CD4-positive, alpha-beta T cell (primary cell): ENCODE results near the gene PIK3AP1. TPM values are rescaled to one million over a fixed set of nuclear protein-coding genes. Genes with fewer than 3 reads are reported as not detected.

Experiments
- ATAC-seq: fragments of 200-7000 bp; cut with Tn5 transposase; one replicate; pipeline ENCODE4 v1.10.0; 2022; ENCODE audit warnings: mild to moderate bottlenecking; ENCODE audit not compliant: poor library complexity
- CTCF ChIA-PET: fragments of 350-600 bp; sonication (Branson Sonifier 250); formaldehyde crosslinking; loops from one replicate; lab custom pipeline; 2021; ENCODE audit warnings: antibody characterized with exemption, inconsistent platforms; lab: Charles Lee
- POLR2A ChIA-PET: fragments of 350-600 bp; sonication (Branson Sonifier 250); formaldehyde crosslinking; loops from one replicate; lab custom pipeline; 2021; ENCODE audit warnings: antibody characterized with exemption, inconsistent platforms; lab: Charles Lee
- DNase-seq, 14 experiments: peaks; one replicate each; pipeline ENCODE4 v3.0.0-alpha.2; 2013 to 2020; ENCODE audit warnings: mixed read lengths in 2 of 14
- H3K27ac ChIP-seq, 2 donors: one replicate each; pipeline versions ENCODE4 v1.5.1 to v1.7.0; 2013; ENCODE audit warnings: low read length in 2 of 2, low read depth in 1 of 2, mild to moderate bottlenecking in 1 of 2
- H3K27me3 ChIP-seq, 2 experiments: 1 replicate in 1 of 2; 2 replicates in 1 of 2; pipeline versions ENCODE4 v1.6.1 to v1.7.0; 2013; ENCODE audit warnings: low read length in 2 of 2, control low read depth in 1 of 2, mild to moderate bottlenecking in 1 of 2, moderate library complexity in 1 of 2; ENCODE audit not compliant: insufficient read depth in 2 of 2, control insufficient read depth in 1 of 2
- H3K36me3 ChIP-seq: one replicate; pipeline ENCODE4 v1.6.1; 2013; ENCODE audit warnings: low read length, control low read depth; ENCODE audit not compliant: insufficient read depth
- H3K4me1 ChIP-seq: one replicate; pipeline ENCODE4 v1.6.1; 2013; ENCODE audit warnings: low read length, control low read depth; ENCODE audit not compliant: insufficient read depth
- H3K4me3 ChIP-seq: one replicate; pipeline ENCODE4 v1.5.1; 2013; ENCODE audit warnings: mild to moderate bottlenecking, low read length, moderate library complexity
- H3K9me3 ChIP-seq, 2 experiments: 1 replicate in 1 of 2; 2 replicates in 1 of 2; pipeline versions ENCODE4 v1.6.1 to v1.7.0; 2013; ENCODE audit warnings: low read length in 2 of 2, mild to moderate bottlenecking in 2 of 2, control low read depth in 1 of 2, moderate library complexity in 1 of 2; ENCODE audit not compliant: control insufficient read depth in 1 of 2, insufficient read depth in 1 of 2
- H3K27ac Mint-ChIP-seq: one replicate; pipeline ENCODE4 v1.8.0; 2020; ENCODE audit warnings: mixed read lengths
- H3K27me3 Mint-ChIP-seq: one replicate; pipeline ENCODE4 v1.8.0; 2021; ENCODE audit warnings: mixed read lengths
- H3K36me3 Mint-ChIP-seq: one replicate; pipeline ENCODE4 v1.8.0; 2021; ENCODE audit warnings: low read depth, mixed read lengths
- H3K4me1 Mint-ChIP-seq: one replicate; pipeline ENCODE4 v1.8.0; 2021; ENCODE audit warnings: low read depth, mixed read lengths
- H3K4me3 Mint-ChIP-seq: one replicate; pipeline ENCODE4 v1.8.0; 2020; ENCODE audit warnings: mild to moderate bottlenecking, mixed read lengths
- H3K9me3 Mint-ChIP-seq: one replicate; pipeline ENCODE4 v1.8.0; 2020; ENCODE audit warnings: mixed read lengths
- CTCF ChIP-seq: fragments of 200-600 bp; IDR thresholded peaks from one replicate; pipeline ENCODE4 v1.8.0; 2022; ENCODE audit warnings: antibody characterized with exemption, mild to moderate bottlenecking
- intact Hi-C, 2 experiments: fragments of 100-400 bp; cut with DNase I in 1 of 2; cut with micrococcal nuclease in 1 of 2; formaldehyde crosslinking; loops; one replicate each; pipeline versions ENCODE4 v1.15.1 to v1.9.0; 2023 to 2025; cut with DNase I, micrococcal nuclease
- total RNA-seq, 174 experiments: library from RNA in 2 of 174; stranded (reverse) in 2 of 174; gene quantifications; one replicate each; pipeline ENCODE4 v1.2.3 and lab custom pipeline; 2021 to 2026

The PIK3AP1 gene
- total RNA-seq, 2 experiments from 2014 or later: 0.58 to 0.59 TPM

DNA sequence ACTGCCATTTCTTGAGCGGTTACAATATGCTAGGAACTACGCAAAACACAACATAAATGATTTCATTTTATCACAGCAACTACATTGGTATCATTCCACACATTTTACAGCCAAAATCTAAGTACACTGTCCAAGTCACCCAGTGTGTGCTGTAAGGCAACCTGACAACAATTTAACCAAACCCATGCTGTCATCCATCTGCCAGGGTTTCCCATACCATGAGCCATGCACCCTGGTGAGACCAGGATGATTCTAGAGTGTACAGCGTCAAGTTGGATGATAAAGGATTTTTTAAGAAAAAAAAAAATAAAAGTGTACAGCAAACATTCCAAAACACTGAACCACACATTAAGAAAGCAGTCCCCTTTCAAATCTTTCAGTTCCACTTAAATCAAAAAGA is 52.9 kb downstream of the PIK3AP1 start:
- no peaks in the 10 kb centered on the region for H3K9me3 ChIP-seq
- CTCF ChIA-PET: no interaction called here
- DNase-seq: no peak
- no peaks in the 10 kb centered on the region for H3K9me3 Mint-ChIP-seq
- no peaks in the 10 kb centered on the region for H3K27me3 ChIP-seq
- H3K36me3 ChIP-seq: no peaks in the 10 kb centered on the region
- no peak overlapping the region for H3K27ac Mint-ChIP-seq
- ATAC-seq: no peak
- no peaks in the 10 kb centered on the region for H3K36me3 Mint-ChIP-seq
- no peaks in the 10 kb centered on the region for H3K27me3 Mint-ChIP-seq
- no peaks in the 10 kb centered on the region for H3K4me1 ChIP-seq
- no peak overlapping the region for H3K4me3 Mint-ChIP-seq
- no peak overlapping the region for H3K4me3 ChIP-seq
- intact Hi-C loops: no loop called here
- H3K27ac ChIP-seq: no peak overlapping the region
- POLR2A ChIA-PET: no interaction called here
- no peak for TF ChIP-seq CTCF
- H3K4me1 Mint-ChIP-seq: no peaks in the 10 kb centered on the region

- no peaks in the 10 kb centered on the region for H3K4me1 Mint-ChIP-seq
- Histone ChIP-seq H3K27me3 (no peaks in the 10 kb centered on the region), H3K4me1 (no peaks in the 10 kb centered on the region), H3K9me3 (no peaks in the 10 kb centered on the region), H3K36me3 (no peaks in the 10 kb centered on the region), H3K4me3 (no peak overlapping the region), H3K27ac (no peak overlapping the region)
- intact Hi-C loops: no loop called here
- no peak overlapping the region for H3K4me3 Mint-ChIP-seq
- no peaks in the 10 kb centered on the region for H3K9me3 Mint-ChIP-seq
- ChIA-PET CTCF (no interaction called here), POLR2A (no interaction called here)
- no peak for TF ChIP-seq CTCF
- no peaks in the 10 kb centered on the region for H3K36me3 Mint-ChIP-seq
- DNase-seq (no peak), ATAC-seq (no peak)
- no peaks in the 10 kb centered on the region for H3K27me3 Mint-ChIP-seq
- H3K27ac Mint-ChIP-seq: no peak overlapping the region
Measured at GRCh38 chr10:96666741-96667140, 53.6 kb downstream of the PIK3AP1 start.

GRCh38 chr10:96665306-96665705 is 55.0 kb downstream of the PIK3AP1 start:
- Mint-ChIP-seq H3K27ac (no peak overlapping the region), H3K4me1 (no peaks in the 10 kb centered on the region), H3K36me3 (no peaks in the 10 kb centered on the region), H3K4me3 (no peak overlapping the region), H3K27me3 (no peaks in the 10 kb centered on the region), H3K9me3 (no peaks in the 10 kb centered on the region)
- CTCF ChIA-PET: no interaction called here
- Histone ChIP-seq H3K9me3 (no peaks in the 10 kb centered on the region), H3K4me3 (no peak overlapping the region), H3K27me3 (no peaks in the 10 kb centered on the region), H3K4me1 (no peaks in the 10 kb centered on the region), H3K27ac (no peak overlapping the region), H3K36me3 (no peaks in the 10 kb centered on the region)
- ATAC-seq: no peak
- intact Hi-C loops: no loop called here
- TF ChIP-seq CTCF: no peak
- no peak for DNase-seq
- POLR2A ChIA-PET: no interaction called here
